ENCODE measurements around the gene SLC9A8. TPM values are rescaled to one million over a fixed set of nuclear protein-coding genes. Genes with fewer than 3 reads are reported as not detected.
A peak's percentile ranks its signal among the peaks of the same experiment; 100 is the strongest.

SLC9A8 gene
- total and polyA plus RNA-seq, 9 of the 15 experiments (the other 6 are each of a cell fraction or from before 2014, with no cell fraction given): 0.56 to 9.7 (median 5.0) TPM

DNA sequence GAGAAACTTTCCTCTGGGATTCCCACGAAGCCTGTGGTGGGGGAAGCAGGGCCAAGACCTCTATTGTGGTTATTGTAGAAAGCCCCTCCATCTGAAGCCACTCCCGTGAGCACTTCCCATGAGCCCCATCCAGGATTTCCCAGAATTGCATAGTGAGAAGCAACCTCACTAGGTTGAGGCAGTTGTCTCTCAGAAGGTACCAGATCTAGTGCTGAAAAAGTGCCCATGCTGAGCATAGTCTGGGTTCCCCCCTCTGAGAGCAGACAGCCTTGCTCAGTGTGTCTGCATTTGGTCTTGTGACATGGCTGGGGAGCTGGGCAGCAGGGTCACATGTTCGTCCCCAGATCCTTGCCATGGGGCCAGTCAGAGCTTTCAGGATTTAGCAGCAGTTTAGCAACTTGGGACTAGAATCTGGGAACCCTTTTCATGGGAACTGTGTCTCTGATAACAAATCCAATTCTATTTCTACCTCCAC is 38.6 kb downstream of the SLC9A8 start:
- H3K27me3 ChIP-seq (ENCODE audit: control insufficient read depth in 2 of 2, insufficient read depth in 2 of 2, low read length in 2 of 2): no peaks in the 10 kb centered on the region
- no peaks in the 10 kb centered on the region for H3K9me1 ChIP-seq (ENCODE audit: control insufficient read depth, insufficient read depth, low read length)
- ChIA-PET CTCF (ENCODE audit: low intra/inter-chr PET ratio) (no interaction called here), POLR2A (interaction anchor here (0.6 kb wide), 1 partner anchor 582 kb away, joined by 3 read pairs; no protein-coding TSS in a partner anchor)
- no peaks in the 10 kb centered on the region for H3K79me2 ChIP-seq (ENCODE audit: control insufficient read depth, insufficient read depth, low read length)
- no peak overlapping the region for H2AFZ ChIP-seq (ENCODE audit: low read depth, low read length)
- no peak for ATAC-seq
- no peaks in the 10 kb centered on the region for H4K20me1 ChIP-seq (replicated peaks; ENCODE audit: control insufficient read depth, insufficient read depth, low read length)
- no peak overlapping the region for H3K4me3 ChIP-seq
- peak overlapping the region in 1 of 2 experiments; percentile 10; a peak in 1 of 4 replicates for H3K9ac ChIP-seq (ENCODE audit: insufficient read depth in 1 of 2, low read depth in 2 of 2, low read length in 2 of 2)
- H3K36me3 ChIP-seq (ENCODE audit: control insufficient read depth, insufficient read depth, low read length): peaks cover 66% of the 10 kb centered on the region; the same call in 2 of the 3 replicates
- 71% methylated on average over 3 of the region's 3 CpGs for WGBS (ENCODE audit: insufficient coverage, low coverage, missing lambda C conversion rate)
- intact Hi-C loops (cut with micrococcal nuclease): no loop called here
- H3K4me1 ChIP-seq (replicated peaks in 1 of 2; ENCODE audit: control insufficient read depth in 2 of 2, insufficient read depth in 2 of 2, low read length in 2 of 2): peaks cover 4 to 5% of the 10 kb centered on the region in 2 experiments; a peak in 2 of 5 replicates
- in situ Hi-C loops (cut with MboI): no loop called here
- H3K27ac ChIP-seq (ENCODE audit: extremely low read depth, low read depth, low read length): no peak overlapping the region
- no peak for DNase-seq (ENCODE audit: extremely low read depth in 1 of 4, low spot score in 3 of 4)
- no peak for FAIRE-seq
- H3K9me3 ChIP-seq (replicated peaks; ENCODE audit: control insufficient read depth, insufficient read depth, low read depth, low read length): no peaks in the 10 kb centered on the region
- BruUV-seq (replicated peaks): no TSS peak
- H3K4me2 ChIP-seq (ENCODE audit: insufficient read depth, low read length): no peak overlapping the region
- TF ChIP-seq ILK (tag; IDR thresholded peaks at IDR 0.05; ENCODE audit: borderline replicate concordance, low read depth) (no peak), DPF2 (IDR thresholded peaks at IDR 0.05) (no peak), ZNF507 (tag; conservative IDR thresholded peaks at IDR 0.05) (no peak), TEAD2 (tag; IDR thresholded peaks at IDR 0.05) (no peak), MBD2 (IDR thresholded peaks at IDR 0.05; ENCODE audit: borderline replicate concordance, low read depth) (no peak), ZNF695 (CRISPR knock-in tag; IDR thresholded peaks at IDR 0.05) (no peak), ZNF518B (CRISPR knock-in tag; IDR thresholded peaks at IDR 0.05) (no peak), ERF (CRISPR knock-in tag; IDR thresholded peaks at IDR 0.05) (no peak), ZNF79 (CRISPR knock-in tag; IDR thresholded peaks at IDR 0.05; ENCODE audit: low read depth) (no peak), RBBP5 (IDR thresholded peaks at IDR 0.05; ENCODE audit: borderline replicate concordance, insufficient read depth, low read length, poor library complexity, severe bottlenecking) (no peak)
- TF ChIP-seq, protein P1, sequence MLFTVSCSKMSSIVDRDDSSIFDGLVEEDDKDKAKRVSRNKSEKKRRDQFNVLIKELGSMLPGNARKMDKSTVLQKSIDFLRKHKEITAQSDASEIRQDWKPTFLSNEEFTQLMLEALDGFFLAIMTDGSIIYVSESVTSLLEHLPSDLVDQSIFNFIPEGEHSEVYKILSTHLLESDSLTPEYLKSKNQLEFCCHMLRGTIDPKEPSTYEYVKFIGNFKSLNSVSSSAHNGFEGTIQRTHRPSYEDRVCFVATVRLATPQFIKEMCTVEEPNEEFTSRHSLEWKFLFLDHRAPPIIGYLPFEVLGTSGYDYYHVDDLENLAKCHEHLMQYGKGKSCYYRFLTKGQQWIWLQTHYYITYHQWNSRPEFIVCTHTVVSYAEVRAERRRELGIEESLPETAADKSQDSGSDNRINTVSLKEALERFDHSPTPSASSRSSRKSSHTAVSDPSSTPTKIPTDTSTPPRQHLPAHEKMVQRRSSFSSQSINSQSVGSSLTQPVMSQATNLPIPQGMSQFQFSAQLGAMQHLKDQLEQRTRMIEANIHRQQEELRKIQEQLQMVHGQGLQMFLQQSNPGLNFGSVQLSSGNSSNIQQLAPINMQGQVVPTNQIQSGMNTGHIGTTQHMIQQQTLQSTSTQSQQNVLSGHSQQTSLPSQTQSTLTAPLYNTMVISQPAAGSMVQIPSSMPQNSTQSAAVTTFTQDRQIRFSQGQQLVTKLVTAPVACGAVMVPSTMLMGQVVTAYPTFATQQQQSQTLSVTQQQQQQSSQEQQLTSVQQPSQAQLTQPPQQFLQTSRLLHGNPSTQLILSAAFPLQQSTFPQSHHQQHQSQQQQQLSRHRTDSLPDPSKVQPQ (CRISPR knock-in tag; IDR thresholded peaks at IDR 0.05; ENCODE audit: borderline replicate concordance): no peak
- TF ChIP-seq, protein P2, sequence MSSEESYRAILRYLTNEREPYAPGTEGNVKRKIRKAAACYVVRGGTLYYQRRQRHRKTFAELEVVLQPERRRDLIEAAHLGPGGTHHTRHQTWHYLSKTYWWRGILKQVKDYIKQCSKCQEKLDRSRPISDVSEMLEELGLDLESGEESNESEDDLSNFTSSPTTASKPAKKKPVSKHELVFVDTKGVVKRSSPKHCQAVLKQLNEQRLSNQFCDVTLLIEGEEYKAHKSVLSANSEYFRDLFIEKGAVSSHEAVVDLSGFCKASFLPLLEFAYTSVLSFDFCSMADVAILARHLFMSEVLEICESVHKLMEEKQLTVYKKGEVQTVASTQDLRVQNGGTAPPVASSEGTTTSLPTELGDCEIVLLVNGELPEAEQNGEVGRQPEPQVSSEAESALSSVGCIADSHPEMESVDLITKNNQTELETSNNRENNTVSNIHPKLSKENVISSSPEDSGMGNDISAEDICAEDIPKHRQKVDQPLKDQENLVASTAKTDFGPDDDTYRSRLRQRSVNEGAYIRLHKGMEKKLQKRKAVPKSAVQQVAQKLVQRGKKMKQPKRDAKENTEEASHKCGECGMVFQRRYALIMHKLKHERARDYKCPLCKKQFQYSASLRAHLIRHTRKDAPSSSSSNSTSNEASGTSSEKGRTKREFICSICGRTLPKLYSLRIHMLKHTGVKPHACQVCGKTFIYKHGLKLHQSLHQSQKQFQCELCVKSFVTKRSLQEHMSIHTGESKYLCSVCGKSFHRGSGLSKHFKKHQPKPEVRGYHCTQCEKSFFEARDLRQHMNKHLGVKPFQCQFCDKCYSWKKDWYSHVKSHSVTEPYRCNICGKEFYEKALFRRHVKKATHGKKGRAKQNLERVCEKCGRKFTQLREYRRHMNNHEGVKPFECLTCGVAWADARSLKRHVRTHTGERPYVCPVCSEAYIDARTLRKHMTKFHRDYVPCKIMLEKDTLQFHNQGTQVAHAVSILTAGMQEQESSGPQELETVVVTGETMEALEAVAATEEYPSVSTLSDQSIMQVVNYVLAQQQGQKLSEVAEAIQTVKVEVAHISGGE (CRISPR knock-in tag; IDR thresholded peaks at IDR 0.05): no peak

Measured in K562 (cell line).